T-helper 1 cell treated with Interleukin-12 subunit alpha and Interleukin-12 subunit beta and Interleukin-4 antibody, amounts not matched to agents 30 ng/mL and 1 ng/mL, for 36 hours (primary cell): ENCODE data around the gene SNAPC2. TPM values are rescaled to one million over a fixed set of nuclear protein-coding genes. Genes with fewer than 3 reads are reported as not detected.

Experiments used
- intact Hi-C: fragments of 100-400 bp; cut with micrococcal nuclease; formaldehyde crosslinking; loops from one replicate; pipeline ENCODE4 v1.15.1; 2024
- total RNA-seq: library from RNA; stranded (reverse); gene quantifications from 2 replicates; pipeline ENCODE4 v1.2.3, GENCODE V29; 2022

Gene SNAPC2
- total RNA-seq, 1 donor from 2014 or later = 28.5 TPM

DNA sequence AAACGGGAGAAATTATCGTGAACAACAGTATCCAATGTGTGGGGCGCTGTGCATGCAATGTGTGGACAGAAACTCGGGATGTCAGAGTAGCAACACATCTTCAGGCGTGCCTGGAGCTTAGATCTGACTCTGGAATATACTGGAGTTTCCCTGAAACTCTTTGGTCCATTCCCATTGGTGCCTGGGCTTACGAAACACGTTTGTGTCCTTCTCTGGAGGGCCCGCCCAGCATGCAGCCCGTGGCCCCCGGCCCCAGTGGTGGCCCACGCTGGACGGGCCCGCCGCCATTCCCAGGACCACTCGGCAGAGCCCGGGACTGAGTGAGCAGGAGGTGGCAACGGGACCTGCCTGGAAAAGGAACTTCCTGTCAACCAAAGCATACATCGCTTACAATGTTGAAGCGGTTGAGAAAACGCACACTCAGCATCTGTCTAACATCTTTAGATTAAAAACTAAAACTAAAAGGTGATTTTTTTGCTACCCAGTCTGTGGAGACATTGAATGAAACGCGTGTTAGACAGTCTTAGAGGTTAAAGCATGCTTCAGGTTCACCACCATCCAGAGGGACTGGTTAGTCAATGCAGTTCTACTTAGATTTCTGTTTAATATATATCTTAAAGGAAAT is 42.6 kb downstream of the SNAPC2 start:
- intact Hi-C loops = no loop called here

DNA sequence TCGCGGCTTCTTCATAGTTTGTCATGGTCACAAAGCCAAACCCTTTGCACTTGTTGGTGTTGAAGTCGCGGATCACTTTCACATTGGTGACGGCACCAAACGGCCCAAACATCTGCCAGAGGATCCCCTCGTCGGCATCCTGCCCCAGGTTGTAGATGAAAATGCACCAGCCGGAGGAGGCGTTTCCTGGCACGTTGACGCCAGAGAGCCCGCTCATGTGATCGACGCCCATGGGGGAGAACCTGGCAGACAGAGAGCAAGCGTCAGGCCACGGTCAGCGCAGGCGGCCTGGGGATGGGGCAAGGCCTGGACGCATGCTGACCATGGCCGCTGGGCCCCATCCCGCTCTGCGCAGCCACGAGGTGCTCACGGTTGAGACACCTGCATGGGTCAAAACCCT is 43.4 kb downstream of the SNAPC2 start:
- intact Hi-C loops = no loop called here

DNA sequence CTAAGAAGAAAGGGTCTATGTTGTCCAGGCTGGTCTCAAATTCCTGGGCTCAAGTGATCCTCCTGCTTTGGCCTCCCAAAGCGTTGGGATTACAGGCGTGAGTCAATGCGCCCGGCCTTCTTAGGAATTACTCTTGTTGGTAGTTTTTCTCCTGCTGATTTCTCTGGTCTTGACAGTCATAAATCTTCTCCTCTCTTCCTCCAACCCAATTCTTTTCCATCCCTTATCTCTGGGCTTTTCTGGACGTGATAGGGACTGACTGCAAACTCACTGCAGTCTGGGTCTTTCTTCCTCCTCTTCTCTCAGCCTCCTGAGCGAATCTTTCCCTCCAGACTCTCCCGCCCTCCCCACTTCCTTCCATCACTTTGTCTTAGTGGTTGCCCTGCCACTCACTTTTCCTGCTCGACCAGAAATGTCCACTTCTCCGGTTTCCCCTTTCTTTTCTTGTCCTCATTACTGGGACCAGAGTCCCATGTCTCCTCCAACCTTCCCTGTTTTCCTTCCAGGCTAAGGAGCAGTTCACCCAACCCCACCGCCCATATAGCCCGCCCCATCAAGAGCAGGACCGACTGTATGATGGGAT is 45.2 kb downstream of the SNAPC2 start:
- intact Hi-C loops = no loop called here

DNA sequence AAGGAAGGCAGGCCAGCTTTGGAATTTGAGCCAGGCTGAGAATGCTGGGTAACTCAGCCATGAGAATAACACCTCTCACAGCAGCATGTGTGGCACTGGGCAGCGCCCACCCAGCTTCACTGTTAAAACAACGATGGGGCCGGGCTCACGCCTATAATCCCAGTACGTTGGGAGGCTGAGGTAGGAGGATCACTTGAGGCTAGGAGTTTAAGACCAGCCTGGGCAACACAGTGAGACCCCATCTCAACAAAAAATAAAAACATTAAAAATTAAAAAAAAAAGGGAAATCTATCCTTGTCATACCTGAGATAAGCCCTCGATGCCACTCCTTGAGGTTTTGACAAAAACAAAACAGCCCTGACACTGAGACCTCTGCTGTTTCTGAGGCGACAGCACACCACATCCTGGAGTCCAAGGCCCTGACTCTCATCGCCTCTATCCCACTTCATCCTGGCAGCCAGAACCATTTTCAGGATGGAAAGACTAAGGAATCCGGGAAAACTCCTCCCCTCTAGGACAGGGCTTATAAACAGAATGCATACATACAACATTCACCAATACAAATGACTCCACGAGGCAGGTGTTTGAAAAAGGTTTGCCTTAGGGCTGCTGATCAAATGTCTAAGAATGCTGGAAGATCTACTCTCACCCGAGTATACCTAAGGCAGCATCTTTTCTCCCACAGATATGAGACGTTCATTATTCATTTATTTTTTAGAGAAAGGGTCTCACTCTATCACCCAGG is 46.0 kb downstream of the SNAPC2 start:
- intact Hi-C loops = no loop called here

DNA sequence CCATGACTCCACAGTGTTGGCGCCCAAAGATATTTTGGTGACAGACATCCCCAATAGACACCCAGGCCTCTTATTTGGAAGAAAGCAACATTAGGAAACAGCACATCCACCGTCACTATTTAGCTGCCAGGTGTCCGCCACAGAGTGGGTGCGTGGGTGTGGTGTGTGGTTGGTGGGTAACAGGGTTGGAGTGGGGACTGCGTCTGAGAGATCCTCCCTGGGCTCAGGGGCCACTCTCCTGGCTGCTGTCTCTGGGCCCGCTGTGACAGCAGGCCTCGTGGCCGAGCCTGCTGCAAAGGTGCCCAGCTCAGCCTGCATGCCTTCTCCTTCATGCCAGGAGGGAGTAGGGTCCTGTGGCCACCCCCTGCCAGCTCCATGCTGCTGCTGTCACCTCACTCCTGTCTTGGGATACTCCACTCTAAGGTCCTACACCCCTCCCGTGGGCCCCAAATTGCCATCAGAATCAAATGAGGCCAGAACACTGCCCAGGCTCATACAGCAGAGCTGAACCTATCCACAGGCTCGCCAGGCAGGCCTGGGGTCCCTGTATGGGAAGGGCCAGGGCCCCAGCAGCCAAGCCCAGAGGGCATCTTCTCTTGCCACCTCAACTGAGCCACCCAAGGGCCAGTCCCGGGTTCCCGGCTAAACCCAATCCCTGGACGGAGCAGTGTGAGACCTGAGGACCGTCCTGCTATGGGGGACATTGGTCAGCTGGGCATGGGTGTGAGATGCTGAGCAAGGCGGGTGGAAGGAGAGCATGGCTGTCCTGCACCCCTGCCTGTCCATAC is 48.1 kb downstream of the SNAPC2 start:
- intact Hi-C loops = no loop called here

DNA sequence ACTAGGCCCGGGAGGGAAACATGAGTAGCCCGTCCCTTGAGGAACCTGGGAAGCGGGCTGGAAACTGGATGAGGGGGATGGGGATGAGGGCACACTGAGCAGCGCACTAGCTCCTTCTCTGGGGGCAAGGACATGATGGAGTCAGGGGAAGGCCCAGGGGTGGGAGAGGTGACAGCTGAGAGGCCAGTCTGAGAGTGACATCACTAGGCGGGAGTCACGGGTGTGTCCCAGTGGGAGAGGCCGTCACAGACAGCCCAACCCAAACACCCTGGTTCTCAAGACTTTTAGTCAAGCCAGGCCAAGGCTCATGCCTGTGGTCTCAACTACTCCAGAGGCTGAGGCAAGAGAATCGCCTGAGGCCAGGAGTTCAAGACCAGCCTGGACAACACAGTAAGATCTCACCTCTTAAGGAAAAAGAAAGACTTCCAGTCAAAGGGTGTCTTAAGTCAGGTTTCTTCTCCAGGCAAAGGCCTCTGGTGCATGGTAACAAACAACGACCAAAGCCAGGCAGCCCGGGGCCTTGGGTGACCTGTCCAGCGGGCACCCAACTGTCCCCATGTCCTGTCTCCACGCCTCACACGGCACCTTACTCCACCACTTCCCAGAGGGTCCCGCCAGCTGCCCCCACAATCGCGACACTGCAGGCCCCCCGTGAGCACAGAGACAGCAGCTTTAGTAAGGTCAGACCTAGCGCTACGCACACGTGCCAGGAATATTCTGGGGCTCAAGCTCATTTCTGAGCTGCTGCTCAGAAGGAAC is 48.8 kb downstream of the SNAPC2 start:
- intact Hi-C loops = no loop called here

DNA sequence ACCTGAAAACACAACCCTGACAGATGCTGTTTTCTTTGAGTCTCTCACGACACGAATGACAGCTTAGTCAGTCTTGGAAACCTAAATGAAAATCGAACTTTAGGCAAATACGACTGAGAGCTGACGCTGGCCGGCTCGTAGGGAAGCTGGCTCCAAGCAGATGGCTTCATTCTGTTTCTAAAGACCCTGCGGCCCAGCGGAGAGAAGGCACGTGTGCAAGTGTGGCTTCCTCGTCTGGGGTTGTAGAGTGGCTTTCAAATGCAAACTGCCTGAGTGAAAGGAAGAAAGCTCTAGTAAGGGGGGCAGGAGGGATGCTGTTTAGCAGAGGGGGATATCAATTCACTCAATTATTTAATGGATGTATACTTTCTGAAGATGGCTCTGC is 49.4 kb downstream of the SNAPC2 start:
- intact Hi-C loops = no loop called here

DNA sequence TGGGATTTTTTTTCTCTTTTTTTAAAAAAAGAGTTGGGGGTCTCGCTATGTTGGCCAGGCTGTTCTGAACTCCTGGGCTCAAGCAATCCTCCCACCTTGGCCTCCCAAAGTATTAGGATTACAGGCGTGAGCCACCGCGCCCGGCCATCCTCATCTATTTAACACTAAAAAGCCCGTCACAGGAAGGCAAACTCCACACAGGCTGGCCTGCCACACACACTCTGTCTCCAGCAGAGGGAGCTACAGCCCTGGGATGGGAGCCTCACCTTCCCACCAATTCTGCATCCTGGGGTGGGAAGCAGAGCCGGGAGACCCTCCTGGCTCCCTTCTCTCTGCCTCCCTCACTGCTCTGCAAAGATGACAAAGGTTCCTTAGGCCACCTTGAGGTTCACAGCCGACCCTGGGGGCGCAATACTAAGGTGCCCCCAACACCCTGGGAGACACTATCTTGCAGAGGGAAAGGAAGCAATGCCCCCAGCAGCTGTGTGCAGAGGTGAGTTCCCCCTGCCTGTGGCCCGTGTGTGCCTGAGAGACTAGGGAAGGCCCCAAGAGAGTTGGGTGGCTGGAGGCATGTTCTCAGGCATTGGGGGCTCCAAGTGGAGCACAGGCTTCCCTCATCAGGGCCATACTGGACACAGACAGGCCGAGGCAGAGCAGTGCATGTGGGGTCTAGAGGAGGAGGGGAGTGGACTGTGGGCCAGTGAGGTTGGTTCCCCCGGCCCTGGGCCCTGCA is 50.7 kb downstream of the SNAPC2 start:
- intact Hi-C loops = loop anchor here (1.0 kb wide), 1 partner anchor 282 kb away; no protein-coding TSS in a partner anchor

DNA sequence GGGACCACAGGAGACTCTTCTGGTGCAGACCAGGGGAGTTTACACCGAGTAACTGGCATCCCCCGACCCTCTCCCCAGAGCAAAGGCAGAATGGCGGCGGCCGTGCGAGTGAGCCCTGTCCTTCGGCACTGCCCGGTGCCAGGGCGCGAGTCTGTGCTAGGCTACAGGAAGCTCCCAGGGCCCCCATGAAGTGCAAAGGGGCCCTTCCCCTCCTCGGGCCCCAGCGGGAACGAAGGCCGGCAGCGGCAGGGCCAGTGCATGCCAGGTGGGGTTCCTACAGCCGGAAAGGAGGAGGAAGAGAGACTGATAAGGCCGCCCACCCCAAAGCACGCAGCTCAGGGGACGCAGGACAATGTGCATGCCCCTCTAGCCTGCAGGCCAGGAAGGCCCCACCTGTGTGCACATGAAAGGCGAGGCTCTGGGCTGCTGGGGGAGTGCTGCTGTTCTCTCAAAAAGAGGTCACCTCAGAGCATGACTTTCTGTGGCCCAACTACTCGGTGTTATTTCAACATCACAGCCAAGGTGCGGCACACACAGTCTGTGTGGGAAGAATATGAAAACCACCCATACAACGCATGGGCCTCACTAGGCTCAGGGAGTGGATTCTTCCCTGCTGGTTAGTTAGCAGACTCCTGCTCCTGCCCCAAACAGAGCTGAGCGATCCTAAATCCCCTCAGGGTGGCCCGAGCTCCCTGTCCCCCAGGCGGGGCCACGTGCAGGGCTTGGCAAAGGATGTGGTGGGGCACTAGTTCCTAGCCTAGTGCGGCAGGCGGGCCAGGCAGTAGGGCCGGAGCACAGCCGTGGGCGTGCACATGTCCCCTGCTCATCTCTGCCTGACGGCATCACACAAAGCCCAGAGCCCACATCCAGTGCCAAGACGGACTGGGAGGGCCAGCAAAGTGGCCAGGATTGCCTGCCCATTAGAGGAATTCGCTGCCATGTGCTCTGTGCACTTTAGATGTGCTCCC is 51.7 kb downstream of the SNAPC2 start:
- intact Hi-C loops = loop anchor here (1.0 kb wide), 1 partner anchor 281 kb away; no protein-coding TSS in a partner anchor

Other genes starting within 250 kb of the SNAPC2 start
- not detected in 2 replicates for gene MCEMP1, start 243.2 kb upstream of the SNAPC2 start, total RNA-seq
- gene TRAPPC5, start 239.5 kb upstream of the SNAPC2 start, total RNA-seq = 77.3 and 82.9 TPM in 2 replicates
- gene FCER2, start 218.2 kb upstream of the SNAPC2 start, total RNA-seq = not detected in 2 replicates
- gene CLEC4G, start 188.2 kb upstream of the SNAPC2 start, total RNA-seq = not detected in 2 replicates
- not detected in 2 replicates for gene CD209, start 172.8 kb upstream of the SNAPC2 start, total RNA-seq
- gene CLEC4M, start 157.1 kb upstream of the SNAPC2 start, total RNA-seq = not detected in 2 replicates
- 9.1 and 9.6 TPM in 2 replicates for gene EVI5L, start 90.1 kb upstream of the SNAPC2 start, total RNA-seq
- 0.22 and 0.34 TPM in 2 replicates for gene PRR36, start 45.9 kb upstream of the SNAPC2 start, total RNA-seq
- gene LRRC8E, start 31.8 kb upstream of the SNAPC2 start, total RNA-seq = not detected in 2 replicates
- 45.6 and 48.7 TPM in 2 replicates for gene MAP2K7, start 16.5 kb upstream of the SNAPC2 start, total RNA-seq
- 4.6 TPM in 2 replicates for gene TGFBR3L, start 5.5 kb upstream of the SNAPC2 start, total RNA-seq
- not detected in 2 replicates for gene CTXN1, start 5.8 kb downstream of the SNAPC2 start, total RNA-seq
- gene TIMM44, start 23.3 kb downstream of the SNAPC2 start, total RNA-seq = 67.4 and 73.7 TPM in 2 replicates
- 119 and 128 TPM in 2 replicates for gene ELAVL1, start 85.3 kb downstream of the SNAPC2 start, total RNA-seq
- gene CCL25, start 132.4 kb downstream of the SNAPC2 start, total RNA-seq = 0.59 and 0.91 TPM in 2 replicates
- gene FBN3, start 229.3 kb downstream of the SNAPC2 start, total RNA-seq = 0.02 TPM in 2 replicates